H9 (cell line): ENCODE results near the gene NDP. TPM values are rescaled to one million over a fixed set of nuclear protein-coding genes. Genes with fewer than 3 reads are reported as not detected.

ENCODE experiments used
- DNase-seq: peaks from one replicate; pipeline ENCODE4 v3.0.0-alpha.2; 2017
- H2AFZ ChIP-seq: one replicate; pipeline ENCODE4 v1.6.1; 2013; ENCODE audit warnings: mild to moderate bottlenecking, low read length, control low read depth, moderate library complexity
- H2AK5ac ChIP-seq: 2 replicates; pipeline ENCODE4 v1.6.1; 2013; ENCODE audit warnings: low read length, control low read depth, mixed read lengths; ENCODE audit not compliant: insufficient read length
- H2BK120ac ChIP-seq: one replicate; pipeline ENCODE4 v1.6.1; 2013; ENCODE audit warnings: low read depth, mild to moderate bottlenecking, low read length, control low read depth, inconsistent platforms; ENCODE audit not compliant: poor library complexity, severe bottlenecking
- H2BK12ac ChIP-seq: 2 replicates; pipeline ENCODE4 v1.6.1; 2013; ENCODE audit warnings: low read length, control low read depth, mixed read lengths, low read depth; ENCODE audit not compliant: insufficient read length
- H2BK15ac ChIP-seq: 2 replicates; pipeline ENCODE4 v1.6.1; 2013; ENCODE audit warnings: low read depth, low read length, control low read depth
- H2BK20ac ChIP-seq: one replicate; pipeline ENCODE4 v1.6.1; 2013; ENCODE audit warnings: low read depth, mild to moderate bottlenecking, low read length, control low read depth, inconsistent platforms; ENCODE audit not compliant: poor library complexity, severe bottlenecking
- H2BK5ac ChIP-seq: 2 replicates; pipeline ENCODE4 v1.6.1; 2013; ENCODE audit warnings: low read length, control low read depth, mixed read lengths; ENCODE audit not compliant: insufficient read length
- H3K14ac ChIP-seq: 2 replicates; pipeline ENCODE4 v1.6.1; 2013; ENCODE audit warnings: low read length, control low read depth; ENCODE audit not compliant: insufficient read depth
- H3K18ac ChIP-seq: 2 replicates; pipeline ENCODE4 v1.6.1; 2013; ENCODE audit warnings: low read depth, mild to moderate bottlenecking, mixed read lengths, low read length, control low read depth; ENCODE audit not compliant: insufficient read length
- H3K23ac ChIP-seq: 2 replicates; pipeline ENCODE4 v1.6.1; 2013; ENCODE audit warnings: low read length, control low read depth, mixed read lengths, low read depth; ENCODE audit not compliant: insufficient read length
- H3K23me2 ChIP-seq: 2 replicates; pipeline ENCODE4 v1.6.1; 2013; ENCODE audit warnings: low read depth, mild to moderate bottlenecking, mixed read lengths, low read length, control low read depth; ENCODE audit not compliant: insufficient read length, poor library complexity, severe bottlenecking
- H3K27ac ChIP-seq: 2 replicates; pipeline ENCODE4 v1.5.1; 2013; ENCODE audit warnings: low read length, control low read depth, mixed read lengths, low read depth; ENCODE audit not compliant: insufficient read length
- H3K27me3 ChIP-seq: 2 replicates; pipeline ENCODE4 v1.6.1; 2013; ENCODE audit warnings: low read length, control low read depth, inconsistent platforms; ENCODE audit not compliant: insufficient read depth
- H3K4ac ChIP-seq: 2 replicates; pipeline ENCODE4 v1.6.1; 2013; ENCODE audit warnings: low read depth, mild to moderate bottlenecking, control low read depth, inconsistent platforms, low read length, moderate library complexity
- H3K4me1 ChIP-seq: 2 replicates; pipeline ENCODE4 v1.6.1; 2013; ENCODE audit warnings: low read length, control low read depth, inconsistent platforms; ENCODE audit not compliant: insufficient read depth
- H3K4me2 ChIP-seq: 2 replicates; pipeline ENCODE4 v1.6.1; 2013; ENCODE audit warnings: low read length, control low read depth, mixed read lengths; ENCODE audit not compliant: insufficient read length, insufficient read depth
- H3K56ac ChIP-seq: 2 replicates; pipeline ENCODE4 v1.6.1; 2013; ENCODE audit warnings: low read depth, mild to moderate bottlenecking, mixed read lengths, low read length, control low read depth; ENCODE audit not compliant: insufficient read length
- H3K79me1 ChIP-seq: 2 replicates; pipeline ENCODE4 v1.6.1; 2013; ENCODE audit warnings: low read depth, mild to moderate bottlenecking, moderate library complexity, low read length, control low read depth, inconsistent platforms; ENCODE audit not compliant: insufficient read depth, poor library complexity, severe bottlenecking
- H3K79me2 ChIP-seq: 2 replicates; pipeline ENCODE4 v1.6.1; 2013; ENCODE audit warnings: low read length, control low read depth, inconsistent platforms; ENCODE audit not compliant: insufficient read depth
- H3K9ac ChIP-seq: 2 replicates; pipeline ENCODE4 v1.6.1; 2013; ENCODE audit warnings: low read length, control low read depth, mixed read lengths; ENCODE audit not compliant: insufficient read length; ENCODE audit errors: extremely low read depth
- H3K9me3 ChIP-seq: one replicate; pipeline ENCODE4 v1.6.1; 2013; ENCODE audit warnings: low read depth, low read length, inconsistent platforms; ENCODE audit not compliant: control insufficient read depth
- H3T11ph ChIP-seq: one replicate; pipeline ENCODE4 v1.6.1; 2013; ENCODE audit warnings: mild to moderate bottlenecking, low read length, control low read depth, inconsistent platforms
- H4K20me1 ChIP-seq: one replicate; pipeline ENCODE4 v1.6.1; 2013; ENCODE audit not compliant: control insufficient read depth, insufficient read length, insufficient read depth
- H4K5ac ChIP-seq: 2 replicates; pipeline ENCODE4 v1.6.1; 2013; ENCODE audit warnings: low read depth, mild to moderate bottlenecking, mixed read lengths, low read length, control low read depth; ENCODE audit not compliant: insufficient read length
- H4K8ac ChIP-seq: replicated peaks from 2 replicates; pipeline ENCODE4 v1.6.1; 2013; ENCODE audit warnings: low read length, control low read depth, mixed read lengths, low read depth; ENCODE audit not compliant: insufficient read length
- H4K91ac ChIP-seq: 2 replicates; pipeline ENCODE4 v1.6.1; 2013; ENCODE audit warnings: low read depth, mild to moderate bottlenecking, moderate library complexity, mixed read lengths, low read length, control low read depth; ENCODE audit not compliant: insufficient read length
- H3K27ac Mint-ChIP-seq, 3 experiments: 2 replicates in 2 of 3; 3 replicates in 1 of 3; pipeline ENCODE4 v1.8.0; 2020 to 2021; ENCODE audit warnings: mixed read lengths in 3 of 3, mild to moderate bottlenecking in 1 of 3, moderate library complexity in 1 of 3
- H3K27me3 Mint-ChIP-seq: 2 replicates; pipeline ENCODE4 v1.8.0; 2021; ENCODE audit warnings: low read depth, mild to moderate bottlenecking, moderate library complexity, mixed read lengths
- H3K36me3 Mint-ChIP-seq, 3 experiments: 2 replicates in 2 of 3; 3 replicates in 1 of 3; pipeline ENCODE4 v1.8.0; 2020 to 2021; ENCODE audit warnings: low read depth in 3 of 3, mixed read lengths in 3 of 3; ENCODE audit not compliant: insufficient read depth in 1 of 3
- H3K4me1 Mint-ChIP-seq, 2 experiments: 2 replicates each; pipeline ENCODE4 v1.8.0; 2020; ENCODE audit warnings: mixed read lengths in 2 of 2
- H3K4me3 Mint-ChIP-seq, 2 experiments: 2 replicates in 1 of 2; 3 replicates in 1 of 2; pipeline ENCODE4 v1.8.0; 2020 to 2021; ENCODE audit warnings: mild to moderate bottlenecking in 2 of 2, mixed read lengths in 2 of 2, moderate library complexity in 1 of 2
- H3K9me3 Mint-ChIP-seq, 2 experiments: 2 replicates in 1 of 2; 3 replicates in 1 of 2; pipeline ENCODE4 v1.8.0; 2020; ENCODE audit warnings: mild to moderate bottlenecking in 2 of 2, mixed read lengths in 2 of 2, moderate library complexity in 1 of 2
- WGBS: extraction: QIAGEN DNeasy Blood & Tissue Kit; methylation state at CpG from one replicate; pipeline ENCODE4 v1.1.7; 2013; ENCODE audit warnings: missing lambda C conversion rate, low lambda C conversion rate, mixed read lengths; ENCODE audit not compliant: insufficient read length; ENCODE audit errors: extremely low coverage; 5-methylcytosine and 5-hydroxymethylcytosine counted together
- total RNA-seq: library from RNA; stranded (reverse); gene quantifications from 2 replicates; pipeline ENCODE4 v1.2.1, GENCODE V29; 2021
- TF ChIP-seq, protein P1 (sequence below): fragments of 200-600 bp; sonication (generic); conservative IDR thresholded peaks from 3 replicates; pipeline ENCODE4 v1.8.0; 2021; ENCODE audit warnings: antibody characterized with exemption, mild to moderate bottlenecking

NDP gene
- total RNA-seq, 1 experiment from 2014 or later: not detected

DNA sequence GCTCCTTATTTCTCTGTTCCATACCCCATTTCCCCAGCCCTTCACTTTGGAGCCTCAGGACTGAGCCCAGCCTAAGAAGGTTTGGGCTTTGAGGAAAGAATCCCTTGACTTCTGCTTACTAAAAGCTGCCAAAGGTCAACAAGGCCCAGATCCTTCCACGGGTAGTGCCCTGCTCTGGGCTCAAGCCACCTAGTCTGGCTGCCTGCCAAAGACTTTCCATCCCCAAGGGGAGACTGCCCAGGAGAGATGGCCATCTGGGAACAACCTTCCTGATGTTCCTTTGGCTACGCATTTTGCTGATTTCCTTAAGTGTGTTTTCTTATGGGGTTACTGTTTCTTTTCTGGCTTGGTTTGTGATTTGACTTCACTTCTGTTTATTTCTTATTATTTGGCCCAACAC is 49.8 kb upstream of the NDP start:
- H3K9me3 Mint-ChIP-seq: peaks cover 50 to 54% of the 10 kb centered on the region in 2 experiments
- no peaks in the 10 kb centered on the region; a peak in 1 of 7 replicates for H3K36me3 Mint-ChIP-seq
- no peaks in the 10 kb centered on the region for H3K4me1 Mint-ChIP-seq

More for the DNA sequence above, 49.8 kb upstream of the NDP start:
- H3K14ac ChIP-seq: no peak overlapping the region
- H4K91ac ChIP-seq: no peak overlapping the region
- H3K4me1 ChIP-seq: no peaks in the 10 kb centered on the region
- H3K4me2 ChIP-seq: no peak overlapping the region
- Mint-ChIP-seq H3K27ac (no peak overlapping the region), H3K27me3 (no peaks in the 10 kb centered on the region; the same call in 1 of the 2 replicates), H3K4me3 (no peak overlapping the region)
- no peak overlapping the region for H2AFZ ChIP-seq
- H3K9ac ChIP-seq: no peak overlapping the region
- WGBS: no CpG with 5 or more reads among the region's 2 CpGs
- no peak overlapping the region for H3T11ph ChIP-seq
- no peak overlapping the region for H2BK12ac ChIP-seq
- H3K79me1 ChIP-seq: no peaks in the 10 kb centered on the region
- no peak overlapping the region for H2BK5ac ChIP-seq
- H3K18ac ChIP-seq: no peak overlapping the region
- no peak overlapping the region for H2AK5ac ChIP-seq
- no peak overlapping the region for H3K56ac ChIP-seq
- no peak overlapping the region for H4K8ac ChIP-seq
- H3K9me3 ChIP-seq: peaks cover 53% of the 10 kb centered on the region
- no peak overlapping the region for H2BK120ac ChIP-seq
- no peaks in the 10 kb centered on the region for H3K23me2 ChIP-seq
- no peak overlapping the region for H4K5ac ChIP-seq
- H3K23ac ChIP-seq: no peak overlapping the region
- no peaks in the 10 kb centered on the region for H3K79me2 ChIP-seq
- TF ChIP-seq, protein P1, sequence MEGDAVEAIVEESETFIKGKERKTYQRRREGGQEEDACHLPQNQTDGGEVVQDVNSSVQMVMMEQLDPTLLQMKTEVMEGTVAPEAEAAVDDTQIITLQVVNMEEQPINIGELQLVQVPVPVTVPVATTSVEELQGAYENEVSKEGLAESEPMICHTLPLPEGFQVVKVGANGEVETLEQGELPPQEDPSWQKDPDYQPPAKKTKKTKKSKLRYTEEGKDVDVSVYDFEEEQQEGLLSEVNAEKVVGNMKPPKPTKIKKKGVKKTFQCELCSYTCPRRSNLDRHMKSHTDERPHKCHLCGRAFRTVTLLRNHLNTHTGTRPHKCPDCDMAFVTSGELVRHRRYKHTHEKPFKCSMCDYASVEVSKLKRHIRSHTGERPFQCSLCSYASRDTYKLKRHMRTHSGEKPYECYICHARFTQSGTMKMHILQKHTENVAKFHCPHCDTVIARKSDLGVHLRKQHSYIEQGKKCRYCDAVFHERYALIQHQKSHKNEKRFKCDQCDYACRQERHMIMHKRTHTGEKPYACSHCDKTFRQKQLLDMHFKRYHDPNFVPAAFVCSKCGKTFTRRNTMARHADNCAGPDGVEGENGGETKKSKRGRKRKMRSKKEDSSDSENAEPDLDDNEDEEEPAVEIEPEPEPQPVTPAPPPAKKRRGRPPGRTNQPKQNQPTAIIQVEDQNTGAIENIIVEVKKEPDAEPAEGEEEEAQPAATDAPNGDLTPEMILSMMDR: no peak
- no peaks in the 10 kb centered on the region for H4K20me1 ChIP-seq
- no peak overlapping the region for H2BK15ac ChIP-seq
- no peak for DNase-seq
- H3K27me3 ChIP-seq: no peaks in the 10 kb centered on the region
- H2BK20ac ChIP-seq: no peak overlapping the region
- no peak overlapping the region for H3K4ac ChIP-seq
- H3K27ac ChIP-seq: no peak overlapping the region
